HG02798 (cell line): ENCODE data around the gene CT55.
"Not testable (repeated sequence)": the region's sequence is repeated elsewhere in the genome, so short reads cannot be mapped to it uniquely, and the experiment has no call there.

ENCODE experiments used
- ATAC-seq: cut with Tn5 transposase; IDR thresholded peaks from one replicate; pipeline ENCODE4 v1.9.1; 2021; ENCODE audit warnings: mild to moderate bottlenecking; ENCODE audit not compliant: unreplicated experiment, poor library complexity

Gene CT55

DNA sequence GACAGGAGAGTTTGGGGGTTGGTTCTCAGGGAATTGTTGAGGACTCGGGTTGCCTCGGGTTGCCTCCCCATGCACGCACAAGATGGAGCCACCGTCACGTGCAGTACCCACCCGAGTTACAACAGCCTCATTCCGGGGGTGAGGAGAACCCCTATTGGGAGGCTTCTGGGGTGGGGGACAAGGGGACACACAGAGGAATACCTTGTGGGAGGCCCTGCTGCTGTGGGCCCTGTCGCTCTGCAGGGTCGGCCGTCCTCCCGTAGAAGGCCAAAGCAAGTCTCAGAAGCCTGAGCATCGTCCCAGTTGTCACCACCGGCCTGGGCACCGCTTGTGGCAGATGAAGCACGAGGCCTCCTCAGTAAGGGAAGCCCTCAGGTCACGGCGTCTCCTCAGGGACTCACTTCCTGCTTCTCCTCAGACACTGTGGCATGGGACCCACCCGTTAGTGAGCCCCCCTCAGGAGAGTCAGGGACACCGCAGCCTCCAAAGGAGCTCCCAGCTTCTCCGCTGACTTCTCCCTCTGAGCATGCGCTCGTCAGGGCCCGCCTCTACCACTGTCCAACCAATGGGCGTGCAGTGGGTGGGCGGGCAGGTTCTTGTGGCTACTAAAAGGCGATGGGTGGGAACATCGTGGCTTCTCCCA lies at the start of gene CT55:
CT55 (minus strand) TSS at position 522 of the 643 bp plus-strand sequence; CDS start at position 295, 227 bp downstream.
- ATAC-seq, result no peak

DNA sequence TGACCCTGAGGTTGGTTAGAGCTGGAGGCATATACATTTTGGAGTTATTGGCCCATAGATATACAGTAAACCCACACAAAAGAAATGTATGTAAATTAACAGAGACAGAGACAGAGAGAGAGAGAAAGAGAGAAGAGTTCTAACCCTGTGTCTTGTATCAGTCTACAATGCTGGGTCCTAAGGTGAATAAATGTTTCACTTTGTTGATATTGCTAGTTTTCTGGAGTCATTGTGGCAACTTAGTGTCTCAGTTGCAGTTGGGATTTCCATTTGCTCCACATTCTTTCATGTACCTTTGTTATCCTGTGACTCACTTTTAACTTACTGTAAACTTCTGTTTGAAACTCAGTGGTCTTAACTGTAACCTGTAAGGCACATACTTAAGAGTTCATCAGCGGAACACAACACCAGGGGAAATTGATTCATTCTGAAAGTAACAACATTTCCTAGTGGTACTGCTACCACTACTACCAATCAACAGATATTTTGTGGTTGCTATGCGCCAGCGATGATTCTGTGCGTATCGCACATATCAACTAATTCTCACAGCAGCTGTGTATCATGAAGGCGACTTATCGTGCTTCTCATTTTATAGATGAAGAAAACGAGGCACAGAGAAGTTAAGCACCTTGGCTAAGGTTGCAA lies 42.1 kb upstream of the CT55 start:
- ATAC-seq, result no peak

DNA sequence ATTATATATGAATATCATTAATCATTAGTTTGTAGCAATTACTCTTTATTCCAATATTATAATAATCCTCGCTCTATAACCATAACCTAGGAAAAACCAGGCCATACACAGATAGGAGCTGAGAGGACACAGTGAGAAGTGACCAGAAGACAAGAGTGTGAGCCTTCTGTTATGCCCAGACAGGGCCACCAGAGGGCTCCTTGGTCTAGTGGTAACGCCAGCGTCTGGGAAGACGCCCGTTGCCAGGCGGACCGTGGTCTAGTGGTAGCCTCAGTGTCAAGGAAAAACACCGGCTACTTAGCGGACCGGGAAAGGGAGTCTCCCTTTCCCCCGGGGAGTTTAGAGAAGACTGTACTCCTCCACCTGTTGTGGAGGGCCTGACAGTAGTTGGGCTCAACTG lies 35.2 kb upstream of the CT55 start:
- ATAC-seq, result not testable (repeated sequence)

- ATAC-seq, result no peak
Measured at GRCh38 chrX:135200297-135200696, 29.1 kb upstream of the CT55 start.

- ATAC-seq, result no peak
Measured at GRCh38 chrX:135194684-135195083, 23.5 kb upstream of the CT55 start.

- no peak for ATAC-seq
Measured at GRCh38 chrX:135193740-135194139, 22.5 kb upstream of the CT55 start.

DNA sequence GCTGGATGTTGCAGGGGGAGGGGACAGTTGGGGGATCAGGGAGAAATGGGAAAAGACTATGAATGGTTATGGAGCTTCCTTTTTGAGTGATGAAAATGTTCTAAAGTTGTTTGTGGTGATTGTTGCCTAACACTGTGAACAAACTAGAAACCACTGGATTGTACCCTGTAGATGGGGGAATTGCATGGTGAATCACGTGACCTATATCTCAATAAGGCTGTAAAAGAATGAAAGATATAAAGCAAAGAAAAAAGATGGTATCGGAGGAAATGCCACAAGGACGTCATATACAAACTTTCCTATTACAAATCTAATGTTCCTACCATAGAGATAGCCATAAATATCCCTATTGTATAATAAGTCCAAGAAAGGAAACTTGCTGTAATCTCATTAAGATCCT lies 20.6 kb upstream of the CT55 start:
- ATAC-seq, result no peak

GRCh38 chrX:135185795-135186443 lies 14.7 kb upstream of the CT55 start:
- peak; percentile 86 for ATAC-seq

DNA sequence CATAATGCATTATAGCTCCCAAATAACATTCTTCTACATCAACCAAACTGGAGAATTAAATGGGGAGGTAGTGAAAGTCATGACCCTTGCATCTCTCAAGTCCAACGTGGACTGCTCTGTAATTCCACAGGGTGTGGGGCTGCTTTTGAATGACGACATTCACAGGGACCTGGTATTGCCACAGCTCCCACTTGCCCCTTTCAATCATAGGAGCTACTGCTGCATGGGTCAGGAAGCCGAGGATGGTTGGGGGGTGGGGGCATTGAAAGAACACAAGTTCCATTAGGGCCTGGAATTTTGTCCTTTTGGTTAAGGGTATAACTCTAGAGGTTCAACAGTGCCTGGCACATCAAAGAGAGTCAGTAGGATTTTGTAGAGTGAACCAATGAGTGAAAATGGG lies 7.4 kb upstream of the CT55 start:
- no peak for ATAC-seq

GRCh38 chrX:135170468-135170867 lies 730 bp downstream of the CT55 start:
- no peak for ATAC-seq

- ATAC-seq, result not testable (repeated sequence)
Measured at GRCh38 chrX:135169534-135169933, 1.7 kb downstream of the CT55 start.

DNA sequence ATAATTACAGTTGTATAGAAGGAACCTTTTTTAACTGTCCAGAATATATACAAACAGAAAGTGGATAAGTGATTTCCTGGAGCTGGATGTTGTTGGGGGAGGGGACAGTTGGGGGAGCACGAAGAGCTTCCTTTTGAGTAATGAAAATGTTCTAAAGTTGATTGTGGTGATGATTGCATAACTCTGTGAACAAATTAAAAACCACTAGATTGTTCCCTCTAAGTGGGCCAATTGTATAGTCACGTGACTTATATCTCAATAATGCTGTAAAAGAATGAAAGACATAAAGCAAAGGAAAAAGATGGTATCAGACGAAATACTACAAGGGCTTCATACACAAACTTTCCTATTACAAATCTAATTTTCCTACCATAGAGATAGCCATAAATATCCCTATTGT lies 2.7 kb downstream of the CT55 start:
- no peak for ATAC-seq

DNA sequence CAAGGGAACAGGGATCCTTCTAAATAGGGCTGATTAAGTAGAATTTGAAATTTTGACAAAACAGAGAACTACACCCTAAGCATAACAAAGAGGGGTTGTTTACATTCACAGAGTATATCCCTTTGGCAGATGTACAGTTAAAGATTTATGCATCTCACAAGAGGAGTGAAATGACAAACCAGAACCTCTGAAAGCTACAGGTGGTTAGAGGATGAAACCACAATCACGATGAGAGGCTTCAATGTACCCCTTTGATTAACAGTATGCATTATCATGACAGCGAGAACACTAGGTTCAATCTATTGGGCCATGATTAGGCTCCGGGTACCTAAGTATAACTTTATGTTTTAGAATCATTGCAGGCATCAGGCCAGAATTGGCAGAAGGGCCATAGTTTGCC lies 16.5 kb downstream of the CT55 start:
- ATAC-seq, result not testable (repeated sequence)

DNA sequence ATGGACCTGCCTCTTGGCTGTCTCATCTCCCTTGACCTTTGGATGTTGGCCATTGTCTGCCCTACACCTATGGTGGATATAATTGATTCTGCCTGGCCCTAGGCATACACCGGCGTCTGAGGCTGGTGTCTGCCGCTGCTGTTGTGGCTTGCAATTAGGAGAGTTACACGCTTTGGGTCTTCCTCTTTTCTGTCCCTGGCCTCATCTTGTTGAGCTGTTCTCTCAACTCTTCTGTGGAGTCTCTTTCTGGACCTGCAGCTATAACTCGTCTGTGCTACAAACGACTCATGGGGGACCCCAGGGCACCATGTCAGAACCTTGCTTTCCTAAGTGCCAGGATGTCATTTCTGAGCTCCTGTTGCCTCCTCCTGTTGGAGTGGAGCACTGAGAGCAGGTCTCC lies 45.1 kb downstream of the CT55 start:
- ATAC-seq, result not testable (repeated sequence)

DNA sequence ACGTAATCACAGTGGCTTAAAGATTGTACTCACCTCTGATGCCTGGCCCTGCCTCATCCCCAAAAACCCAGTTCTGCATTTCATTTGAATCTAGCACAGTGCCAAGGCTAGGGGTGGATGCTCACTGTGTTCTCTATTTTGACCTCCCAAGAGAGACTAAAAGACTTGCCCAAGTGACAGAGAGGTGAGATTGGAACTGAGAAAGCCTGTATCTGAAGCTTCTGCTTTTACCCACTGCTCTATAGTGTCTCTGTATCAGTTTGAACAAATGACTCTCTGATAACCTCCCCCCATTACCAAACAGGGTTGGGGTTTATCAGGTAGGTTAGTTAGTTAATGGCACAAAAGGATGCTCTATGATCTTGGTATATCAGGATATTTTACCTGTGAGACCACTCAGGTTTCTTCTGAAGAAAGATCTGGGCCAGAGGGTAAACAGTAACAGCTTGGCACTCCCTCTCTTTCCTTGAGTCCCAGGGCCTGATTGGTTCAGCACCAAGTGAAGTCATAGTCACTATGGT lies 51.1 kb downstream of the CT55 start, which contains the start of gene ETDB:
ETDB (minus strand) TSS at position 471 of the 521 bp plus-strand sequence. CDS start 1,265 bp downstream, outside the sequence.
- ATAC-seq, result not testable (repeated sequence)

DNA sequence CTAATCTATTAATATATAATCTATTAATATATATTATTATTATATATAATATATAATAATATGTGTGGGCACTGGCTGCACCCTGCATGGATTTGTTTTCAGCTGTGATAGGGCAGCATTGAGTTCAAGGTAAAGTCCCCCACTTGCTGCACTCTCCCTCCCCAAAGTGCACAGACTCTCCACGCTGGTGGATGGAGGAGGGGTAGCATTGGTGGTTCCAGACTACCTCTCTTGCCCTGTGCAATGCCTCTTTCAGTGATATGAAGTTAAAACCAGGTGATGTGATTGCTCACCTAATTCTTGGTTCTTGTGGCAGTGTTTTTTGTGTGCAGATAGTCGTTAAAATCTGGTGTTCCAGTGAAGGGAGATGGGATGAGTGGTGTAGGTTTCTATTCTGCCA lies 55.1 kb downstream of the CT55 start:
- ATAC-seq, result not testable (repeated sequence)

DNA sequence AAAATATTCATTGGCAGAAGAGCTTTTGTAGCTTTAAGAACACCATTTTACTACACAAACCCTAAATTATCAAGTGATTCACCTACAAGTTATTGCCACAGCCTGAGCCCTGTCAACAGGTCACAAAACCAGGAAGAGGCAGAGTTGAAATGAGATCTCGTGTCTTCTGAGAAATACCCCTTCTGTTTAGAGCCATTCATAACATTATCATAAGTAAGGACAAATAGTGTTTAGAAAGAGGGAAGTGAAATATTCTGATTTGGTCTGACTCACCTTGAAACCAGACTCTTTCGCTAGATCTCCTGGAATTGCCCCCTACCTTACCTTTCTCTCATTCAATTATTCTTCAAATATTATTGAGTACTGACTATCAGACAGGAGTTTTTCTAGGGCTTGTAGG lies 56.8 kb downstream of the CT55 start:
- ATAC-seq, result peak; percentile 94

DNA sequence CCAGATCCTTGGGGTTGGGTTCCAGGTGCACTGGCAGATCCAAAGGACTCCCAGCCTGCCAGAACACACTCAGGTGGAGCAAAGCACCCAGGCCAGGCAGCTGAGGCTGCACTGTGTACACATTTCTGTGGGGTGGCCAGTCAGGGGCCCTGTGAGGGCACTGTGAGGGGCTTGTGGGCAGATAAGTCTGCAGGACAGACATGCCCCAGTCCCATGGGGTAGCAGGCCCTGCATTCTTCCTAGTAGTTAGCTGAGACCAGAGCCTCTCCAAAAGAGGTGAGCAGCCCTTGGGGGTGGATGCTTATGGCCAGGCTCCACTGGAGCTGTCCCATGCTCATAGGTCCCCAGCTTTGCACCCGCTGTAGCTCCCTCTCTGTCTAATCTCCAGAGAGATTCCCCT lies 58.5 kb downstream of the CT55 start:
- ATAC-seq, result no peak

DNA sequence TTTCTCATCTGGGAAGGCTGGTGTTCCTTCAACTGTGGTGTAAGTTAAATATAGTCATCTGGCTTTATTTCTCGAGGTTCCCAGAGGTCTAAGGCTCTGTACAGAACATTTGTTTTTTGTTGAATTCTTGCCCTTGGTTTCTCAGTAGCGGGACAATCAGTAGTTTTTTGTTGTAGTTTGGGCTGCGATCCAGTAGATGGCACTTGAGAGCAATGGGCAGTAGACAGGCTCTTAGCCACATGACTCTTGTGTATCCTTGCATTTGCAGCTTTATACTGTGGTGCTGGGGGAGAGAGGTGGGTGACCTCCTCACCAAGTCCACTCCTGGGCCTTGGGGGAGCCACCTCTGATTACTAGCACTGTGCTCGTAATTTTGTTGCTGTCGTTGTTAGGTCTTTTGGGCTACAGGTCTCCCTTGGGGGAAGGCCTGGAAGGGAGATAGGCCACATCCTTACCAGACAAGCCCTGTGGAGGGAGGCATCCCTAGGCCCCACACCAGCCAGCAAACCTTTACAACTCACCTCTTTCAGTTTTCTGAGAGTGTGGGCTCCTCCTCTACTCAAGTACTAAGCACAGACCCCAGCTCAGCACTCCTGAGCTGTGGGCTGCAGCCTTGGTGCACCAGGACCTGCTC lies 59.0 kb downstream of the CT55 start:
- peak; percentile 66 for ATAC-seq

GRCh38 chrX:135109554-135109953 lies 61.6 kb downstream of the CT55 start:
- ATAC-seq, result no peak
